DND-41 (cell line): ENCODE measurements around the gene PPM1F.

ENCODE experiments used
- ATAC-seq: fragments of 200-7000 bp; cut with Tn5 transposase; 3 replicates; pipeline ENCODE4 v1.9.1; 2021; ENCODE audit warnings: low read depth; ENCODE audit not compliant: insufficient read depth
- DNase-seq: peaks from one replicate; pipeline ENCODE4 v3.0.0-alpha.2; 2020
- H2AFZ ChIP-seq: 2 replicates; pipeline ENCODE4 v1.6.0; 2012; ENCODE audit warnings: low read depth, low read length
- H3K27ac ChIP-seq: 2 replicates; pipeline ENCODE4 v1.5.1; 2012; ENCODE audit warnings: low read length, inconsistent platforms
- H3K27me3 ChIP-seq: fragments of 200-600 bp; sonication (generic); 2 replicates; pipeline ENCODE4 v1.6.0; 2012; ENCODE audit warnings: low read length, mild to moderate bottlenecking, inconsistent platforms; ENCODE audit not compliant: insufficient read depth, poor library complexity
- H3K36me3 ChIP-seq: 2 replicates; pipeline ENCODE4 v1.5.1; 2012; ENCODE audit warnings: low read length, inconsistent platforms; ENCODE audit not compliant: insufficient read depth
- H3K4me1 ChIP-seq: 2 replicates; pipeline ENCODE4 v1.5.1; 2012; ENCODE audit warnings: mild to moderate bottlenecking, low read length; ENCODE audit not compliant: insufficient read depth
- H3K4me2 ChIP-seq: 2 replicates; pipeline ENCODE4 v1.6.0; 2012; ENCODE audit warnings: mild to moderate bottlenecking, moderate library complexity, low read length, inconsistent platforms; ENCODE audit not compliant: insufficient read depth
- H3K4me3 ChIP-seq, 2 experiments: fragments of 200-600 bp in 1 of 2; shearing (Covaris generic) in 1 of 2; 2 replicates each; pipeline ENCODE4 v1.5.1; 2012 to 2016; ENCODE audit warnings: inconsistent platforms in 2 of 2, low read length in 2 of 2, mild to moderate bottlenecking in 2 of 2, low read depth in 1 of 2, moderate library complexity in 1 of 2
- H3K79me2 ChIP-seq: 2 replicates; pipeline ENCODE4 v1.6.0; 2012; ENCODE audit warnings: low read length, inconsistent platforms; ENCODE audit not compliant: insufficient read depth
- H3K9ac ChIP-seq: 2 replicates; pipeline ENCODE4 v1.6.0; 2012; ENCODE audit warnings: low read depth, mild to moderate bottlenecking, inconsistent platforms, low read length, moderate library complexity
- H3K9me3 ChIP-seq: 2 replicates; pipeline ENCODE4 v1.5.1; 2012; ENCODE audit warnings: low read length, moderate library complexity, mild to moderate bottlenecking, inconsistent platforms; ENCODE audit not compliant: insufficient read depth, severe bottlenecking
- H4K20me1 ChIP-seq: 2 replicates; pipeline ENCODE4 v1.6.0; 2012; ENCODE audit warnings: low read length; ENCODE audit not compliant: insufficient read depth
- CTCF ChIP-seq: IDR thresholded peaks from 2 replicates; pipeline ENCODE4 v1.5.1; 2012; ENCODE audit warnings: borderline replicate concordance, low read length, moderate library complexity, mild to moderate bottlenecking; ENCODE audit not compliant: poor library complexity, severe bottlenecking; ENCODE audit errors: extremely low read depth
- EZH2 ChIP-seq: IDR thresholded peaks from 3 replicates; pipeline ENCODE4 v1.6.1; 2012; ENCODE audit warnings: borderline replicate concordance, low read depth, mild to moderate bottlenecking, moderate library complexity, low read length, inconsistent platforms; ENCODE audit not compliant: severe bottlenecking

PPM1F gene

GRCh38 chr22:21922370-21923162, 30.1 kb downstream of the PPM1F start:
- H3K27me3 ChIP-seq, result no peaks in the 10 kb centered on the region
- H3K4me3 ChIP-seq, result no peak overlapping the region
- H3K9me3 ChIP-seq, result no peaks in the 10 kb centered on the region
- no peak overlapping the region for H3K27ac ChIP-seq
- no peak overlapping the region for H2AFZ ChIP-seq
- no peaks in the 10 kb centered on the region for H4K20me1 ChIP-seq
- no peak overlapping the region for H3K4me2 ChIP-seq
- H3K79me2 ChIP-seq, result no peaks in the 10 kb centered on the region
- H3K4me1 ChIP-seq, result no peaks in the 10 kb centered on the region
- no peak for ATAC-seq
- no peaks in the 10 kb centered on the region; the same call in 1 of the 2 replicates for H3K36me3 ChIP-seq
- H3K9ac ChIP-seq, result no peak overlapping the region
- TF ChIP-seq EZH2, result no peak
- TF ChIP-seq CTCF, result no peak
- no peak for DNase-seq

GRCh38 chr22:21921729-21922128, 30.9 kb downstream of the PPM1F start:
- TF ChIP-seq EZH2 (no peak), CTCF (no peak)
- Histone ChIP-seq H3K27ac (no peak overlapping the region), H3K4me3 (no peak overlapping the region), H2AFZ (no peak overlapping the region), H3K9ac (no peak overlapping the region), H3K9me3 (no peaks in the 10 kb centered on the region), H3K79me2 (no peaks in the 10 kb centered on the region), H3K4me2 (no peak overlapping the region), H4K20me1 (no peaks in the 10 kb centered on the region), H3K4me1 (no peaks in the 10 kb centered on the region), H3K36me3 (no peaks in the 10 kb centered on the region; the same call in 1 of the 2 replicates), H3K27me3 (no peaks in the 10 kb centered on the region)
- no peak for DNase-seq
- ATAC-seq, result no peak

- ATAC-seq (no peak), DNase-seq (no peak)
- Histone ChIP-seq H3K79me2 (no peaks in the 10 kb centered on the region), H4K20me1 (no peaks in the 10 kb centered on the region), H3K4me2 (no peak overlapping the region), H3K9ac (no peak overlapping the region), H3K27me3 (no peaks in the 10 kb centered on the region), H3K27ac (no peak overlapping the region), H3K4me3 (no peak overlapping the region), H3K9me3 (no peaks in the 10 kb centered on the region), H3K36me3 (no peaks in the 10 kb centered on the region; the same call in 1 of the 2 replicates), H2AFZ (no peak overlapping the region), H3K4me1 (no peaks in the 10 kb centered on the region)
- TF ChIP-seq CTCF, result no peak
- TF ChIP-seq EZH2, result no peak
Measured at GRCh38 chr22:21921184-21921721, 31.4 kb downstream of the PPM1F start.
